Trophoblast cell (in vitro differentiated cells and primary cell): Measurements from ENCODE around the gene EP400. TPM values are rescaled to one million over a fixed set of nuclear protein-coding genes. Genes with fewer than 3 reads are reported as not detected.
A peak's percentile ranks its signal among the peaks of the same experiment; 100 is the strongest.

Experiments
- DNase-seq, 2 donors: peaks; one replicate each; pipeline ENCODE4 v3.0.0-alpha.2; 2016
- H2AFZ ChIP-seq: 2 replicates; pipeline ENCODE4 v1.6.1; 2013; ENCODE audit warnings: low read length, moderate library complexity, mild to moderate bottlenecking; ENCODE audit not compliant: insufficient read depth, poor library complexity
- H2AK5ac ChIP-seq: 2 replicates; pipeline ENCODE4 v1.6.1; 2013; ENCODE audit warnings: mild to moderate bottlenecking, low read length
- H2BK120ac ChIP-seq: 2 replicates; pipeline ENCODE4 v1.6.1; 2013; ENCODE audit warnings: low read length, mild to moderate bottlenecking, moderate library complexity; ENCODE audit not compliant: insufficient read depth, poor library complexity
- H2BK12ac ChIP-seq: 2 replicates; pipeline ENCODE4 v1.6.1; 2013; ENCODE audit warnings: mild to moderate bottlenecking, low read length, moderate library complexity
- H2BK5ac ChIP-seq: 2 replicates; pipeline ENCODE4 v1.6.1; 2013; ENCODE audit warnings: low read length, low read depth, moderate library complexity, mild to moderate bottlenecking; ENCODE audit not compliant: poor library complexity
- H3K14ac ChIP-seq: 2 replicates; pipeline ENCODE4 v1.6.1; 2013; ENCODE audit warnings: mild to moderate bottlenecking, low read length
- H3K18ac ChIP-seq: 2 replicates; pipeline ENCODE4 v1.6.1; 2013; ENCODE audit warnings: mild to moderate bottlenecking, low read length
- H3K23ac ChIP-seq: 2 replicates; pipeline ENCODE4 v1.6.1; 2013; ENCODE audit warnings: low read length
- H3K27ac ChIP-seq: 2 replicates; pipeline ENCODE4 v1.5.1; 2013; ENCODE audit warnings: low read depth, mild to moderate bottlenecking, inconsistent platforms, low read length, moderate library complexity
- H3K27me3 ChIP-seq: 2 replicates; pipeline ENCODE4 v1.6.1; 2013; ENCODE audit warnings: inconsistent platforms, mild to moderate bottlenecking, low read length, moderate library complexity; ENCODE audit not compliant: insufficient read depth
- H3K36me3 ChIP-seq, 2 experiments: 1 replicate in 1 of 2; 2 replicates in 1 of 2; pipeline ENCODE4 v1.6.1; 2013; ENCODE audit warnings: low read length in 2 of 2, mild to moderate bottlenecking in 2 of 2, moderate library complexity in 1 of 2; ENCODE audit not compliant: insufficient read depth in 2 of 2, control insufficient read depth in 1 of 2
- H3K4ac ChIP-seq: 2 replicates; pipeline ENCODE4 v1.6.1; 2013; ENCODE audit warnings: low read depth, mild to moderate bottlenecking, low read length, moderate library complexity
- H3K4me1 ChIP-seq, 2 experiments: 1 replicate in 1 of 2; 2 replicates in 1 of 2; pipeline ENCODE4 v1.6.1; 2013; ENCODE audit warnings: low read length in 2 of 2, mild to moderate bottlenecking in 2 of 2, moderate library complexity in 1 of 2; ENCODE audit not compliant: insufficient read depth in 2 of 2, control insufficient read depth in 1 of 2
- H3K4me2 ChIP-seq: 2 replicates; pipeline ENCODE4 v1.6.1; 2013; ENCODE audit warnings: inconsistent platforms, mild to moderate bottlenecking, low read length, moderate library complexity
- H3K4me3 ChIP-seq: 2 replicates; pipeline ENCODE4 v1.5.1; 2013; ENCODE audit warnings: mild to moderate bottlenecking, low read depth, low read length, inconsistent platforms
- H3K79me1 ChIP-seq: one replicate; pipeline ENCODE4 v1.6.1; 2013; ENCODE audit warnings: low read length
- H3K79me2 ChIP-seq: 2 replicates; pipeline ENCODE4 v1.6.1; 2013; ENCODE audit warnings: low read length, mild to moderate bottlenecking; ENCODE audit not compliant: control insufficient read depth, insufficient read depth, poor library complexity
- H3K9ac ChIP-seq: 2 replicates; pipeline ENCODE4 v1.6.1; 2013; ENCODE audit warnings: mild to moderate bottlenecking, low read length
- H3K9me3 ChIP-seq: 2 replicates; pipeline ENCODE4 v1.6.1; 2013; ENCODE audit warnings: low read depth, mild to moderate bottlenecking, control low read depth, inconsistent platforms, low read length; ENCODE audit not compliant: insufficient read depth
- H4K12ac ChIP-seq: 2 replicates; pipeline ENCODE4 v1.6.1; 2013; ENCODE audit warnings: low read depth, mild to moderate bottlenecking, low read length, moderate library complexity
- H4K8ac ChIP-seq: 2 replicates; pipeline ENCODE4 v1.6.1; 2013; ENCODE audit warnings: low read depth, mild to moderate bottlenecking, low read length, moderate library complexity
- H4K91ac ChIP-seq: one replicate; pipeline ENCODE4 v1.6.1; 2013; ENCODE audit warnings: low read depth, mild to moderate bottlenecking, low read length, moderate library complexity
- WGBS: extraction: QIAGEN DNeasy Blood & Tissue Kit; methylation state at CpG from one replicate; pipeline ENCODE4 v1.1.7; 2013; ENCODE audit warnings: missing lambda C conversion rate; ENCODE audit not compliant: insufficient read length, insufficient coverage; ENCODE audit errors: extremely low coverage; 5-methylcytosine and 5-hydroxymethylcytosine counted together
- polyA plus RNA-seq: library from polyadenylated mRNA; stranded (reverse); fragments of 200-250 nt; gene quantifications from 2 replicates; pipeline ENCODE4 v1.2.3, GENCODE V29; 2013

Gene EP400
- 25.4 and 26.9 TPM in 2 replicates for polyA plus RNA-seq

DNA sequence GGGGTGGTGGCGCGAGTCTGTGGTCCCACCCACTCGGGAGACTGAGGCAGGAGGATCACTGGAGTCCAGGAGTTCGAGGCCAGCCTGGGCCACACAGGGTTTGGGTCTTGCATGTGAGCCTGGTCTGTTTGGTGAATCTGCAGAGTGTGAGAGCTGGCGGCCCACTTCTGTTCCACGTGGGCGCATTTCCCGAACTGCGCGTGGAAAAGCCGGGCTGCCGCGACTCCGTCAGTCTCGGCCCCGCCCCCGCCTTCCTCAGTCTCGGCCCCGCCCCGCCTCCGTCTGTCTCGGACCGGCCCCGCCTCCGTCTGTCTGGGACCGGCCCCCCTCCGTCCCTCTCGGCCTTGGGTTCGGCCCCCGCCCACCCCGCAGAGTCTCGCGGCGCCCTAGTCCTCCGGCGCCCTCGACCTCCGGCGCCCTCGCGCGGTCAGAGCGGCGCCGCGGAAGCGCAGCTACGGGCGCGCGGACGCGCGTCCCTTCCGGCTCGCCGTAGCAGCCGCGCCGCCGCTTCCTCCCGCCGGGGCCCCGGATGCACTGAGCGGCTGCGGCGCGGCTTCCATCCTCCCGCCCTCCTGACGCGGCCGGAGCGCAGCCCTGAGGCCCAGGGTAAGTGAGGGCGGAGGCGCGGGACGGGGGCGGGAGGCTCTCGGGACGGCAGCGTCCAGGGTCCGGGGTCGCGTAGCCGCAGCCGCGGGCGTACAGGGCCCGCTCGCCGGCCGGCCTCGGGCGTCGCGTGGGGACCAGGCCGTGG lies at the start of gene EP400:
TSS of gene EP400 (plus strand) at position 512 of the 751 bp plus-strand sequence. CDS start 10,678 bp downstream, outside the sequence.
- peaks cover 15% of the 10 kb centered on the region for H3K79me2 ChIP-seq
- H4K91ac ChIP-seq, result peak within 1 kb of the TSS; percentile 96
- H3K4me2 ChIP-seq, result peak within 1 kb of the TSS; percentile 88
- H3K14ac ChIP-seq, result peak within 1 kb of the TSS; percentile 100
- H3K18ac ChIP-seq, result peak within 1 kb of the TSS; percentile 99
- WGBS, result no CpG with 5 or more reads among the region's 97 CpGs
- peak within 1 kb of the TSS; percentile 97 for H2BK12ac ChIP-seq
- peak within 1 kb of the TSS; percentile 99 for H3K4me3 ChIP-seq
- peaks cover 3 to 6% of the 10 kb centered on the region in 2 experiments for H3K36me3 ChIP-seq
- H3K9ac ChIP-seq, result peak within 1 kb of the TSS; percentile 98
- peak within 1 kb of the TSS; percentile 98 for H3K4ac ChIP-seq
- H3K27ac ChIP-seq, result peak within 1 kb of the TSS; percentile 89
- peaks cover 3% of the 10 kb centered on the region for H3K27me3 ChIP-seq
- peak within 1 kb of the TSS; percentile 99 for H2AFZ ChIP-seq
- peak within 1 kb of the TSS; percentile 85 for H2BK5ac ChIP-seq
- H3K79me1 ChIP-seq, result peaks cover 12% of the 10 kb centered on the region
- H2BK120ac ChIP-seq, result peak within 1 kb of the TSS; percentile 99
- peaks cover 0 to 8% of the 10 kb centered on the region in 2 experiments for H3K4me1 ChIP-seq
- peak within 1 kb of the TSS; percentile 100 for H4K8ac ChIP-seq
- peak within 1 kb of the TSS; percentile 97 for H4K12ac ChIP-seq
- peak; percentile 93 to 95 for DNase-seq
- peaks cover 6% of the 10 kb centered on the region for H3K9me3 ChIP-seq
- no peak within 1 kb of the TSS for H3K23ac ChIP-seq
- peak within 1 kb of the TSS; percentile 92 for H2AK5ac ChIP-seq

DNA sequence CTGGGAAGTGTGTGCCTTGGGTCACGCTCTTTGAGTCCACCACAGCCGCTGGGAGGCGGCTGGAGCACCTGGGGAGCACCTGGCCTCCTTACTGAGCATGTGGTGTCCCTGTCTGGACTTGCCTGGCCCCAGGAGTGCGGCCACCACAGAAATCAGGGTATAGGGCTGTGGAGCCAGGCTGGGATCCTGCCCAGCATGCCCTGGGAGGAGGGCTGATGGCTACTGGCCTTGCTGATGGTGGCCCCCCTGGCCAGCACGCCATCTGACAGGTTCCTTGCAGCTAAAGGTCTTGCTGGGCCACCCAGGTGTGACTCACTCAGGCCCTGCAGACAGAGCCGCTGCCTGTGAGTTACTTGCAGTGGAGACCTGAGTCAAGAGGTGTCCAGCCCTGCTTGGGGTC lies 49.3 kb upstream of the EP400 start:
- no peak overlapping the region for H4K8ac ChIP-seq
- H4K12ac ChIP-seq, result no peak overlapping the region
- no peak overlapping the region for H3K9ac ChIP-seq
- H2BK120ac ChIP-seq, result no peak overlapping the region
- peaks cover 40 to 43% of the 10 kb centered on the region in 2 experiments for H3K36me3 ChIP-seq
- H4K91ac ChIP-seq, result peak overlapping the region; percentile 26
- no CpG with 5 or more reads among the region's 6 CpGs for WGBS
- H3K4ac ChIP-seq, result peak overlapping the region; percentile 2
- DNase-seq, result peak; percentile 42 to 49
- H3K27ac ChIP-seq, result no peak overlapping the region
- no peak overlapping the region for H3K18ac ChIP-seq
- no peaks in the 10 kb centered on the region for H3K27me3 ChIP-seq
- no peaks in the 10 kb centered on the region for H3K9me3 ChIP-seq
- peaks cover 8% of the 10 kb centered on the region for H3K79me1 ChIP-seq
- H2BK5ac ChIP-seq, result no peak overlapping the region
- H3K4me1 ChIP-seq, result peaks cover 17 to 21% of the 10 kb centered on the region in 2 experiments
- no peak overlapping the region for H3K14ac ChIP-seq
- no peak overlapping the region for H2AK5ac ChIP-seq
- no peak overlapping the region for H3K4me3 ChIP-seq
- H2AFZ ChIP-seq, result no peak overlapping the region
- no peak overlapping the region for H3K23ac ChIP-seq
- peaks cover 28% of the 10 kb centered on the region for H3K79me2 ChIP-seq
- H3K4me2 ChIP-seq, result no peak overlapping the region
- no peak overlapping the region for H2BK12ac ChIP-seq

DNA sequence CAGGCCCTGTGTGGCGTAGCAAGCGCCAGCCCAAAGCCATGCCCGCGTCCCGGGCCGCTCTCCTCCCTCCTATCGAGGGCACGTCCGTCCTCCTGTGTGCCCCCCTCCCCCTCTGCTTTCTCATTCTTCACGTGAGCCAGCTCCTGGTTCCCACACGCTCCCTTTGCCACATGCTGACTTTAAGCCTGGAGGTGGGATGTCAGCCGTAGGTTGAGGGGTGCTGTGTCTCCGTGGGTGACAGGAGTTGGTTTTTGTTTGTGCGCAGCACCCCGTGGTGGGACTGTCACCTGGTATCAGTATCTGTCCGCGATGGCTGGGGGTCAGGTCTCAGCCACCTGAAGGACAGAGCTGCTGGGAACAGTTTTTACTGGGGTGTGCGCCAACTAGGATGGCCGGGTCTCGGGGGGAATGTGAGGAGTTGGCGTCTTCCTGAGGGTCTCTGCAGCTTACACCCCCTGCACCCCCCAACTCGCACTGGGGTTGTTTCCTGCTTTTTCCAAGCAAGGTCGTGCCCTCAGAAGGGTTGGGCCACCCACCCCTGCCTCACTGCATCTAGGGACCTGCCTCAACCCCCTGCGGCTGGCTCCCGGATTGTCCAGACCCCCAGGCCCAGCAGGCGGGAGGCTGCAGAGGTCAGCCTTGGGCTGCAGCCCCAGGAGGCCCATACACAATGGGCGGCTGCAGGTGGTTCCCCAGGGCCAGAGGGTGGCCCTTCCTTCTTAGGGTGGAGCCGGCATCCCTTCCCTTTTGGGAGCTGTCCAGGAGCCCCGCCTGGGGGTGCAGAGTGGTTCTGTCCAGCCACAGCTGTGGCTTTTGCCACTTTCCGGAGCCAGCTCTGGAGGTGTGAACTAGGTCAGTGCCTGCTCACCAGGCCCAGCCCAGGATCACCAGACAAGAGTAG lies 48.1 kb upstream of the EP400 start:
- no peak overlapping the region for H4K12ac ChIP-seq
- no peak overlapping the region for H2AK5ac ChIP-seq
- peak overlapping the region; percentile 16 for H3K18ac ChIP-seq
- H2AFZ ChIP-seq, result peak overlapping the region; percentile 50
- H3K4me3 ChIP-seq, result no peak overlapping the region
- no peaks in the 10 kb centered on the region for H3K27me3 ChIP-seq
- peaks cover 10 to 11% of the 10 kb centered on the region in 2 experiments for H3K4me1 ChIP-seq
- H3K9ac ChIP-seq, result no peak overlapping the region
- peak overlapping the region; percentile 16 for H3K4ac ChIP-seq
- H3K79me1 ChIP-seq, result peaks cover 3% of the 10 kb centered on the region
- no peak overlapping the region for H4K91ac ChIP-seq
- H3K23ac ChIP-seq, result no peak overlapping the region
- WGBS, result no CpG with 5 or more reads among the region's 30 CpGs
- H3K14ac ChIP-seq, result no peak overlapping the region
- H3K79me2 ChIP-seq, result peaks cover 18% of the 10 kb centered on the region
- H2BK120ac ChIP-seq, result no peak overlapping the region
- no peak overlapping the region for H3K4me2 ChIP-seq
- H3K36me3 ChIP-seq, result peaks cover 47 to 49% of the 10 kb centered on the region in 2 experiments
- H3K27ac ChIP-seq, result no peak overlapping the region
- no peak overlapping the region for H4K8ac ChIP-seq
- DNase-seq, result no peak
- no peaks in the 10 kb centered on the region for H3K9me3 ChIP-seq
- H2BK5ac ChIP-seq, result no peak overlapping the region
- H2BK12ac ChIP-seq, result no peak overlapping the region
